GM12878 (cell line): ENCODE measurements around the gene ICE1. TPM values are rescaled to one million over a fixed set of nuclear protein-coding genes. Genes with fewer than 3 reads are reported as not detected.

Experiments used
- ATAC-seq: fragments of 200-7000 bp; cut with Tn5 transposase; 3 replicates; pipeline ENCODE4 v1.9.1; 2020; ENCODE audit warnings: mild to moderate bottlenecking, moderate library complexity
- BruUV-seq: library from RNA; stranded (reverse); fragments of 400-500 nt; replicated peaks from 2 replicates; lab custom pipeline; 2021; lab: Mats Ljungman, UMichigan
- CTCF ChIA-PET: fragments of 300-600 bp; sonication (Branson Sonifier 250); formaldehyde crosslinking; extraction: SDS; loops from one replicate; lab custom pipeline; 2021; ENCODE audit warnings: inconsistent platforms; lab: Yijun Ruan, JAX
- POLR2A ChIA-PET: fragments of 350-600 bp; formaldehyde crosslinking; extraction: SDS; loops from one replicate; lab custom pipeline; 2021; ENCODE audit warnings: inconsistent platforms; lab: Charles Lee
- RAD21 ChIA-PET: fragments of 300-600 bp; sonication (Branson Sonifier 250); formaldehyde crosslinking; loops from one replicate; lab custom pipeline; 2023; ENCODE audit warnings: antibody characterized with exemption; ENCODE audit not compliant: unreplicated experiment; lab: Charles Lee
- SMC1A ChIA-PET: fragments of 300-600 bp; sonication (Branson Sonifier 250); formaldehyde crosslinking; loops from one replicate; lab custom pipeline; 2023; ENCODE audit not compliant: unreplicated experiment, uncharacterized antibody; lab: Charles Lee
- DNase-seq: peaks from one replicate; pipeline ENCODE4 v3.0.0-alpha.2; 2011; ENCODE audit warnings: low read depth, low spot score
- FAIRE-seq: peaks from 3 replicates; lab custom pipeline; 2011; peaks lifted over from hg19 to GRCh38; lab: Jason Lieb, UNC
- H2AFZ ChIP-seq: 2 replicates; pipeline ENCODE4 v1.6.0; 2011; ENCODE audit warnings: low read depth, low read length, control low read depth; ENCODE audit not compliant: control insufficient read depth
- H3K27ac ChIP-seq: 2 replicates; pipeline ENCODE4 v1.5.1; 2011; ENCODE audit warnings: control low read depth; ENCODE audit not compliant: control insufficient read depth, insufficient read depth
- H3K27me3 ChIP-seq, 2 experiments: replicated peaks in 1 of 2; 2 replicates each; pipeline versions ENCODE4 v1.6.0 to v1.6.1; 2011; ENCODE audit warnings: low read length in 1 of 2; ENCODE audit not compliant: control insufficient read depth in 2 of 2, insufficient read depth in 2 of 2
- H3K36me3 ChIP-seq, 2 experiments: 2 replicates each; pipeline ENCODE4 v1.5.1; 2011; ENCODE audit warnings: low read length in 1 of 2; ENCODE audit not compliant: control insufficient read depth in 2 of 2, insufficient read depth in 2 of 2
- H3K4me1 ChIP-seq: 2 replicates; pipeline ENCODE4 v1.6.1; 2011; ENCODE audit warnings: mild to moderate bottlenecking, low read length, moderate library complexity, mixed read lengths; ENCODE audit not compliant: control insufficient read depth, insufficient read depth
- H3K4me2 ChIP-seq: 2 replicates; pipeline ENCODE4 v1.6.0; 2011; ENCODE audit warnings: control low read depth; ENCODE audit not compliant: control insufficient read depth, insufficient read depth
- H3K4me3 ChIP-seq: fragments of 200-600 bp; sonication (generic); 2 replicates; pipeline ENCODE4 v1.5.1; 2016
- H3K79me2 ChIP-seq: 2 replicates; pipeline ENCODE4 v1.6.0; 2011; ENCODE audit warnings: low read length; ENCODE audit not compliant: control insufficient read depth, insufficient read depth
- H3K9ac ChIP-seq: 2 replicates; pipeline ENCODE4 v1.8.0; 2011; ENCODE audit warnings: low read length, control low read depth, mixed read lengths; ENCODE audit not compliant: control insufficient read depth, insufficient read depth
- H3K9me3 ChIP-seq: replicated peaks from 3 replicates; pipeline ENCODE4 v1.5.1; 2011; ENCODE audit warnings: mild to moderate bottlenecking, low read length; ENCODE audit not compliant: control insufficient read depth, insufficient read depth
- H4K20me1 ChIP-seq: 2 replicates; pipeline ENCODE4 v1.6.0; 2011; ENCODE audit not compliant: control insufficient read depth, insufficient read depth
- ATF2 ChIP-seq: IDR thresholded peaks from 2 replicates; pipeline ENCODE4 v1.6.1; 2012; ENCODE audit warnings: low read length, inconsistent platforms
- ATF3 ChIP-seq: IDR thresholded peaks from 2 replicates; pipeline ENCODE4 v1.6.1; 2011; ENCODE audit warnings: low read depth, mild to moderate bottlenecking, low read length, moderate library complexity, borderline replicate concordance; ENCODE audit errors: extremely low read depth
- BCLAF1 ChIP-seq: fragments of 450-650 bp; IDR thresholded peaks from 2 replicates; pipeline ENCODE4 v1.6.1; 2017; ENCODE audit warnings: antibody characterized with exemption, mild to moderate bottlenecking, moderate library complexity
- FOXK2 ChIP-seq: fragments of 450-650 bp; IDR thresholded peaks from 2 replicates; pipeline ENCODE4 v1.6.1; 2017; ENCODE audit warnings: mild to moderate bottlenecking, moderate library complexity
- IKZF1 ChIP-seq: fragments of 450-650 bp; conservative IDR thresholded peaks from 2 replicates; pipeline ENCODE4 v1.6.1; 2017; ENCODE audit warnings: antibody characterized with exemption, mild to moderate bottlenecking
- KAT2A ChIP-seq: conservative IDR thresholded peaks from 2 replicates; pipeline ENCODE4 v1.6.1; 2011; ENCODE audit warnings: low read depth, low read length; ENCODE audit not compliant: control insufficient read depth
- MLLT1 ChIP-seq: fragments of 450-650 bp; IDR thresholded peaks from 2 replicates; pipeline ENCODE4 v1.6.1; 2016; ENCODE audit warnings: mild to moderate bottlenecking
- MTA3 ChIP-seq: IDR thresholded peaks from 2 replicates; pipeline ENCODE4 v1.6.1; 2012; ENCODE audit warnings: low read length, inconsistent platforms, borderline replicate concordance
- NR2C2 ChIP-seq: IDR thresholded peaks from 2 replicates; pipeline ENCODE4 v1.6.1; 2011; ENCODE audit warnings: borderline replicate concordance, low read depth; ENCODE audit not compliant: control insufficient read depth, insufficient read length
- NR2F1 ChIP-seq: fragments of 450-650 bp; conservative IDR thresholded peaks from 2 replicates; pipeline ENCODE4 v1.6.1; 2017; ENCODE audit warnings: mild to moderate bottlenecking
- RAD21 ChIP-seq: IDR thresholded peaks from 2 replicates; pipeline ENCODE4 v1.6.1; 2011; ENCODE audit warnings: mild to moderate bottlenecking, low read depth, low read length, moderate library complexity; ENCODE audit not compliant: insufficient read depth
- REST ChIP-seq: IDR thresholded peaks from 2 replicates; pipeline ENCODE4 v1.6.1; 2012; ENCODE audit warnings: mild to moderate bottlenecking, low read depth, low read length
- YY1 ChIP-seq: IDR thresholded peaks from 2 replicates; pipeline ENCODE4 v1.6.1; 2011; ENCODE audit warnings: low read depth, mild to moderate bottlenecking, low read length
- WGBS: methylation state at CpG from one replicate; pipeline ENCODE4 v1.1.6; 2016; ENCODE audit warnings: low lambda C conversion rate; ENCODE audit not compliant: insufficient replicate concordance, insufficient coverage; ENCODE audit errors: missing lambda C conversion rate; 5-methylcytosine and 5-hydroxymethylcytosine counted together
- in situ Hi-C: fragments of 300-500 bp; cut with MboI; formaldehyde crosslinking; loops from 9 replicates; pipeline ENCODE4 v1.14.3; 2018; ENCODE audit warnings: mixed read lengths
- intact Hi-C: fragments of 100-400 bp; cut with micrococcal nuclease; formaldehyde crosslinking; loops from one replicate; pipeline ENCODE4 v1.14.2; 2022; ENCODE audit not compliant: unreplicated experiment
- polyA plus RNA-seq, 11 experiments: library from polyadenylated mRNA; depleted of rRNA in 4 of 11; unstranded in 6 of 11; stranded (reverse) in 5 of 11; fragments of >200 nt; fragmentation: Nextera tagmentation in 4 of 11; fragmentation: Illumina TruSeq in 1 of 11; extraction: Ambion mirVana in 4 of 11; extraction: Trizol in 1 of 11; gene quantifications; 1 replicate in 1 of 11; 2 replicates in 10 of 11; pipeline versions ENCODE4 v1.2.1 to v1.2.3, GENCODE V29; 2011 to 2016; ENCODE audit warnings: inconsistent platforms in 2 of 11, missing spikeins in 2 of 11, low read depth in 1 of 11
- total RNA-seq, 4 experiments: library from RNA; depleted of rRNA in 3 of 4; stranded (reverse); fragments of >200 nt in 3 of 4; fragmentation: Illumina TruSeq in 1 of 4; extraction: Trizol in 1 of 4; gene quantifications; 2 replicates each; pipeline versions ENCODE4 v1.2.1 to v1.2.3, GENCODE V29; 2013 to 2021

ICE1 gene
- total and polyA plus RNA-seq, 10 of the 15 experiments (the other 5 are each of a cell fraction or from before 2014, with no cell fraction given): 3.8 to 31.4 (median 18.9) TPM

GRCh38 chr5:5481633-5482032, 59.2 kb downstream of the ICE1 start:
- Histone ChIP-seq H3K4me3 (no peak overlapping the region), H3K4me2 (no peak overlapping the region), H2AFZ (no peak overlapping the region), H3K36me3 (peaks cover 0 to 4% of the 10 kb centered on the region in 2 experiments; a peak in 1 of 4 replicates), H3K9ac (no peak overlapping the region), H3K9me3 (no peaks in the 10 kb centered on the region; the same call in 2 of the 3 replicates), H4K20me1 (no peaks in the 10 kb centered on the region), H3K27ac (no peak overlapping the region), H3K27me3 (no peaks in the 10 kb centered on the region), H3K4me1 (peaks cover 8% of the 10 kb centered on the region; the same call in 1 of the 2 replicates), H3K79me2 (no peaks in the 10 kb centered on the region)
- no peak for ATAC-seq
- WGBS: 63% methylated on average over 4 of the region's 4 CpGs
- POLR2A ChIA-PET: no interaction called here
- in situ Hi-C loops (loop anchor here (10.0 to 25.0 kb wide), 2 partner anchors 1106 to 1263 kb away; no protein-coding TSS in a partner anchor), intact Hi-C loops (no loop called here)
- CTCF ChIA-PET: no interaction called here
- RAD21 ChIA-PET: no interaction called here
- no TSS peak for BruUV-seq
- no peak for DNase-seq
- SMC1A ChIA-PET: interaction anchor here (0.6 kb wide), 1 partner anchor 9 kb away, joined by 3 read pairs; no protein-coding TSS in a partner anchor
- no peak for FAIRE-seq
- TF ChIP-seq NR2C2: no peak
- TF ChIP-seq REST: no peak
- no peak for TF ChIP-seq ATF3
- TF ChIP-seq MTA3: no peak
- TF ChIP-seq NR2F1: no peak
- TF ChIP-seq KAT2A: no peak
- TF ChIP-seq RAD21: no peak
- no peak for TF ChIP-seq ATF2
- TF ChIP-seq IKZF1: no peak
- TF ChIP-seq YY1: no peak
- no peak for TF ChIP-seq FOXK2
- no peak for TF ChIP-seq BCLAF1
- TF ChIP-seq MLLT1: no peak
